Spleen (tissue), 3 donors: ENCODE results near the gene RIPPLY1.

Experiments
- POLR2A ChIP-seq, 3 donors: fragments of 450-650 bp; IDR thresholded peaks; one replicate each; pipeline ENCODE4 v1.5.1; 2017; ENCODE audit warnings: antibody characterized with exemption in 3 of 3, mild to moderate bottlenecking in 1 of 3
- POLR2AphosphoS5 ChIP-seq, 3 donors: sonication (generic); formaldehyde crosslinking; IDR thresholded peaks; one replicate each; pipeline ENCODE4 v1.5.1; 2017; ENCODE audit warnings: antibody characterized with exemption in 3 of 3

DNA sequence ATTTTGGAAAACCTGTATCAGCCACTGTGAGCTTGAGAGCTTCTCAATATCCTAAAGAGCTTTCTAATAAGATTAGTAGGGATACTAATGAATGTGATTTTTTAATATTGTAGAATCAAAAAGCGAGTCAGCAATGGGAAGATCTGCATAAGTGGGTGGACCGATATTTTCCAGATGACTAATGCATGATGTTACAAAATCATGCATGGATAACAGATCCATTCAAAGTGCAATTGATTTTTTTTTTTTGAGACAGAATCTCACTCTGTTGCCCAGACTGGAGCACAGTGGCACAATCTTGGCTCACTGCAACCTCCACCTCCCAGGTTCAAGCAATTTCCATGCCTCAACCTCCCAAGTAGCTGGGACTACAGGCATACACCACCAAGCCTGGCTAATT lies 9.7 kb upstream of the RIPPLY1 start:
- no peak for TF ChIP-seq POLR2A (IDR thresholded peaks at IDR 0.05)
- TF ChIP-seq POLR2AphosphoS5 (IDR thresholded peaks at IDR 0.05) = no peak
